Measurements from ENCODE around the gene POLR2A.

POLR2A gene

GRCh38 chr17:7508145-7508544 is 24.0 kb downstream of the POLR2A start:
- no peak for DNase-seq (ENCODE audit: low spot score)

- no peak for DNase-seq (ENCODE audit: low spot score)
Observed at GRCh38 chr17:7508846-7509245, 24.7 kb downstream of the POLR2A start.

GRCh38 chr17:7509937-7510336 is 25.8 kb downstream of the POLR2A start:
- DNase-seq (ENCODE audit: low spot score) = no peak

GRCh38 chr17:7511108-7511507 is 26.9 kb downstream of the POLR2A start:
- DNase-seq (ENCODE audit: low spot score) = no peak

GRCh38 chr17:7512105-7512504 is 27.9 kb downstream of the POLR2A start:
- no peak for DNase-seq (ENCODE audit: low spot score)

GRCh38 chr17:7512824-7513540 is 28.8 kb downstream of the POLR2A start:
- DNase-seq (ENCODE audit: low spot score) = no peak

GRCh38 chr17:7513850-7514419 is 29.8 kb downstream of the POLR2A start:
- no peak for DNase-seq (ENCODE audit: low spot score)

- DNase-seq (ENCODE audit: low spot score) = no peak
Observed at GRCh38 chr17:7515911-7516610, 31.9 kb downstream of the POLR2A start.

GRCh38 chr17:7523033-7523432 is 38.9 kb downstream of the POLR2A start:
- DNase-seq (ENCODE audit: low spot score) = no peak

GRCh38 chr17:7528842-7529241 is 44.7 kb downstream of the POLR2A start:
- DNase-seq (ENCODE audit: low spot score) = no peak

GRCh38 chr17:7530023-7530900 is 46.1 kb downstream of the POLR2A start:
- DNase-seq (ENCODE audit: low spot score) = no peak

- DNase-seq (ENCODE audit: low spot score) = no peak
Observed at GRCh38 chr17:7538050-7538449, 53.9 kb downstream of the POLR2A start.

GRCh38 chr17:7538891-7539545 is 54.9 kb downstream of the POLR2A start:
- no peak for DNase-seq (ENCODE audit: low spot score)

GRCh38 chr17:7541074-7541621 is 57.0 kb downstream of the POLR2A start:
- DNase-seq (ENCODE audit: low spot score) = no peak

- DNase-seq (ENCODE audit: low spot score) = no peak
Observed at GRCh38 chr17:7544911-7545310, 60.7 kb downstream of the POLR2A start.

GRCh38 chr17:7548585-7549400 is 64.6 kb downstream of the POLR2A start, which contains the start of gene TNFSF12:
Gene TNFSF12 (plus strand): TSS chr17:7549058. CDS start chr17:7549154, 96 bp downstream.
- peak; percentile 77 for DNase-seq (ENCODE audit: low spot score)

All from AG20443 (cell line).